Upper lobe of left lung (tissue), 6 donors: ENCODE data around the gene WTAP. TPM values are rescaled to one million over a fixed set of nuclear protein-coding genes. Genes with fewer than 3 reads are reported as not detected.
"Not testable (repeated sequence)": the region's sequence is repeated elsewhere in the genome, so short reads cannot be mapped to it uniquely, and the experiment has no call there.

Experiments
- ATAC-seq, 2 donors: fragments of 200-7000 bp; cut with Tn5 transposase; one replicate each; pipeline ENCODE4 v1.9.1; 2022; ENCODE audit warnings: mild to moderate bottlenecking in 2 of 2, moderate library complexity in 2 of 2; ENCODE audit not compliant: low FRiP score in 2 of 2
- DNase-seq, 2 donors: peaks; one replicate each; pipeline ENCODE4 v3.0.0-alpha.2; 2019 to 2020
- H3K27ac ChIP-seq, 4 donors: fragments of 200-600 bp; sonication (generic); one replicate each; pipeline ENCODE4 v1.5.1; 2016 to 2019
- H3K27me3 ChIP-seq, 4 donors: fragments of 200-600 bp; sonication (generic); one replicate each; pipeline ENCODE4 v1.5.1; 2017 to 2019
- H3K36me3 ChIP-seq, 4 donors: fragments of 200-600 bp; sonication (generic); one replicate each; pipeline ENCODE4 v1.5.1; 2016 to 2019
- H3K4me1 ChIP-seq, 4 donors: fragments of 200-600 bp; sonication (generic); one replicate each; pipeline ENCODE4 v1.5.1; 2018 to 2019
- H3K4me3 ChIP-seq, 4 donors: fragments of 200-600 bp; sonication (generic); one replicate each; pipeline ENCODE4 v1.5.1; 2017 to 2019; ENCODE audit warnings: mild to moderate bottlenecking in 2 of 4, moderate library complexity in 1 of 4
- H3K9me3 ChIP-seq, 4 donors: fragments of 200-600 bp; sonication (generic); one replicate each; pipeline ENCODE4 v1.5.1; 2018 to 2019
- EP300 ChIP-seq, 4 donors: sonication (generic); formaldehyde crosslinking; IDR thresholded peaks; one replicate each; pipeline ENCODE4 v1.5.1; 2017; ENCODE audit warnings: antibody characterized with exemption in 4 of 4, control low read depth in 2 of 4
- POLR2A ChIP-seq, 4 donors: fragments of 450-650 bp; IDR thresholded peaks; one replicate each; pipeline ENCODE4 v1.5.1; 2016 to 2017; ENCODE audit warnings: antibody characterized with exemption in 4 of 4, mild to moderate bottlenecking in 2 of 4
- POLR2AphosphoS5 ChIP-seq, 2 donors: sonication (generic); formaldehyde crosslinking; IDR thresholded peaks; one replicate each; pipeline ENCODE4 v1.5.1; 2017; ENCODE audit warnings: antibody characterized with exemption in 2 of 2
- WGBS, 2 donors: methylation state at CpG; one replicate each; pipeline ENCODE4 v1.1.5; 2017 to 2018; 5-methylcytosine and 5-hydroxymethylcytosine counted together
- total RNA-seq, 6 donors: library from RNA; depleted of rRNA in 4 of 6; stranded (reverse); fragments of >200 nt in 4 of 6; gene quantifications; one replicate each; pipeline versions ENCODE4 v1.1.0 to v1.2.1, GENCODE V29; 2016 to 2021
- TF ChIP-seq, protein P1 (sequence below), 6 experiments: fragments of 450-650 bp in 4 of 6; fragments of 200-600 bp in 2 of 6; sonication (generic) in 2 of 6; IDR thresholded peaks; one replicate each; pipeline ENCODE4 v1.5.1; 2016 to 2019; ENCODE audit warnings: antibody characterized with exemption in 6 of 6
- donor health status: DM: no; HTN: no; CAD: no; lungs with moderate emphysema.
- donor health status: DM: no; HTN: yes; CAD: no; lungs with severe emphysema.

WTAP gene
- total RNA-seq, 6 donors from 2014 or later, result 67.0 to 123 (median 90.6) TPM

GRCh38 chr6:159701413-159701999 lies 25.8 kb upstream of the WTAP start:
- TF ChIP-seq POLR2AphosphoS5 (IDR thresholded peaks at IDR 0.05) (peak; percentile 5 to 82), EP300 (IDR thresholded peaks at IDR 0.05) (peak in 2 of 4 donors; percentile 44 to 96), POLR2A (IDR thresholded peaks at IDR 0.05) (peak in 1 of 4 donors; percentile 35)
- TF ChIP-seq, protein P1, sequence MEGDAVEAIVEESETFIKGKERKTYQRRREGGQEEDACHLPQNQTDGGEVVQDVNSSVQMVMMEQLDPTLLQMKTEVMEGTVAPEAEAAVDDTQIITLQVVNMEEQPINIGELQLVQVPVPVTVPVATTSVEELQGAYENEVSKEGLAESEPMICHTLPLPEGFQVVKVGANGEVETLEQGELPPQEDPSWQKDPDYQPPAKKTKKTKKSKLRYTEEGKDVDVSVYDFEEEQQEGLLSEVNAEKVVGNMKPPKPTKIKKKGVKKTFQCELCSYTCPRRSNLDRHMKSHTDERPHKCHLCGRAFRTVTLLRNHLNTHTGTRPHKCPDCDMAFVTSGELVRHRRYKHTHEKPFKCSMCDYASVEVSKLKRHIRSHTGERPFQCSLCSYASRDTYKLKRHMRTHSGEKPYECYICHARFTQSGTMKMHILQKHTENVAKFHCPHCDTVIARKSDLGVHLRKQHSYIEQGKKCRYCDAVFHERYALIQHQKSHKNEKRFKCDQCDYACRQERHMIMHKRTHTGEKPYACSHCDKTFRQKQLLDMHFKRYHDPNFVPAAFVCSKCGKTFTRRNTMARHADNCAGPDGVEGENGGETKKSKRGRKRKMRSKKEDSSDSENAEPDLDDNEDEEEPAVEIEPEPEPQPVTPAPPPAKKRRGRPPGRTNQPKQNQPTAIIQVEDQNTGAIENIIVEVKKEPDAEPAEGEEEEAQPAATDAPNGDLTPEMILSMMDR (IDR thresholded peaks at IDR 0.05), result no peak
- ATAC-seq (peak; percentile 63 to 94), DNase-seq (no peak)
- 78 to 82% methylated on average over 7 of the region's 7 CpGs for WGBS, 2 donors
- Histone ChIP-seq H3K27ac (peak overlapping the region; percentile 55 to 66 (median 62)), H3K36me3 (no peaks in the 10 kb centered on the region), H3K27me3 (no peaks in the 10 kb centered on the region), H3K4me1 (peaks cover 5 to 13% (median 12%) of the 10 kb centered on the region in 4 donors), H3K9me3 (no peaks in the 10 kb centered on the region), H3K4me3 (no peak overlapping the region)

GRCh38 chr6:159710603-159711002 lies 16.7 kb upstream of the WTAP start:
- H3K4me3 ChIP-seq, ATAC-seq, H3K9me3 ChIP-seq, DNase-seq, H3K36me3 ChIP-seq, H3K27ac ChIP-seq, H3K27me3 ChIP-seq: not testable (repeated sequence)
- 79 to 88% methylated on average over 4 of the region's 4 CpGs for WGBS, 2 donors
- H3K4me1 ChIP-seq, result peaks cover 3 to 11% (median 9%) of the 10 kb centered on the region in 4 donors

DNA sequence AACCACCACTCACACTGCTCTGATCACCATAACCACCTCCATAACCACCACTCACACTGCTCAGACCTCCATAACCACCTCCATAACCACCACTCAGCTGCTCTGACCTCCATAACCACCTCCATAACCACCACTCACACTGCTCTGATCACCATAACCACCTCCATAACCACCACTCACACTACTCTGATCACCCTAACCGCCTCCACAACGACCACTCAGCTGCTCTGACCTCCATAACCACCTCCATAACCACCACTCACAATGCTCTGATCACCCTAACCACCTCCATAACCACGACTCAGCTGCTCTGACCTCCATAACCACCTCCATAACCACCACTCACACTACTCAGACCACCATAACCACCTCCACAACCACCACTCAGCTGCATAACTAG lies 14.9 kb upstream of the WTAP start:
- not testable (repeated sequence) for H3K4me3 ChIP-seq, H3K27me3 ChIP-seq, H3K27ac ChIP-seq, H3K36me3 ChIP-seq, DNase-seq, ATAC-seq, H3K9me3 ChIP-seq
- WGBS, 2 donors, result 89 to 90% methylated on average over 3 of the region's 3 CpGs
- peaks cover 20 to 27% (median 26%) of the 10 kb centered on the region in 4 donors for H3K4me1 ChIP-seq

DNA sequence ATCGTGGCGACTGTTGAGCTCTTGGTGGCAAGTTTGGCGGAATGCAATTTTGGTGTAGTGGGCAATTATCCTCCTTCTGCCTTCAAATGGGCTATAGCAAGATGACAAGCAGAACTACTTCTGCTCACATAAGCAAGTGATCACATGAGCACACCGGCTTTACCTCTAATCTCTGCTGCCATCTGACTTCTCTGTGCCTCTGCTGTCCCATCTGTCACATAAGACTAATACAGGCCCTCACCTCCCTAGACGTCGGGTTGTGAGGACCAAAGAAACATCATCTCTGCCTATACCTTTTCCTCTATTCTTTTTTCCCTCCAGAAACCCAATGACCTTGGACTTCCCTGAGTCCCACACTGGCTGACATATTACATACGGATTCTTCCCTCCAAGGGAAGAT lies 13.3 kb upstream of the WTAP start:
- TF ChIP-seq EP300 (IDR thresholded peaks at IDR 0.05), result no peak
- TF ChIP-seq, protein P1 (IDR thresholded peaks at IDR 0.05), result no peak
- no peak for TF ChIP-seq POLR2AphosphoS5 (IDR thresholded peaks at IDR 0.05)
- ATAC-seq, result no peak
- DNase-seq, result no peak
- H3K9me3 ChIP-seq, result no peaks in the 10 kb centered on the region
- H3K27me3 ChIP-seq, result no peaks in the 10 kb centered on the region
- no peak overlapping the region for H3K4me3 ChIP-seq
- no peak overlapping the region for H3K27ac ChIP-seq
- no peaks in the 10 kb centered on the region for H3K36me3 ChIP-seq
- 93 to 94% methylated on average over 7 of the region's 7 CpGs for WGBS, 2 donors
- peaks cover 23 to 29% (median 28%) of the 10 kb centered on the region in 4 donors for H3K4me1 ChIP-seq

GRCh38 chr6:159714404-159714803 lies 12.9 kb upstream of the WTAP start:
- Histone ChIP-seq H3K36me3 (no peaks in the 10 kb centered on the region), H3K27ac (peak overlapping the region in 2 of 4 donors; percentile 4 to 84), H3K4me3 (no peak overlapping the region), H3K4me1 (peaks cover 23 to 29% (median 28%) of the 10 kb centered on the region in 4 donors), H3K27me3 (no peaks in the 10 kb centered on the region), H3K9me3 (no peaks in the 10 kb centered on the region)
- no peak for TF ChIP-seq EP300 (IDR thresholded peaks at IDR 0.05)
- DNase-seq (no peak), ATAC-seq (no peak)
- 76 to 93% methylated on average over 5 of the region's 5 CpGs for WGBS, 2 donors

- TF ChIP-seq, protein P1 (IDR thresholded peaks at IDR 0.05), result no peak
- no peak for TF ChIP-seq POLR2A (IDR thresholded peaks at IDR 0.05)
- TF ChIP-seq POLR2AphosphoS5 (IDR thresholded peaks at IDR 0.05), result no peak
- no peak for TF ChIP-seq EP300 (IDR thresholded peaks at IDR 0.05)
- ATAC-seq (no peak), DNase-seq (no peak)
- 72 to 93% methylated on average over 3 of the region's 3 CpGs for WGBS, 2 donors
- Histone ChIP-seq H3K36me3 (no peaks in the 10 kb centered on the region), H3K27ac (peak overlapping the region; percentile 52 to 85 (median 78)), H3K9me3 (no peaks in the 10 kb centered on the region), H3K4me1 (peaks cover 23 to 29% (median 28%) of the 10 kb centered on the region in 4 donors), H3K4me3 (no peak overlapping the region), H3K27me3 (no peaks in the 10 kb centered on the region)
Observed at GRCh38 chr6:159715166-159715565, 12.1 kb upstream of the WTAP start.
